HCT116 (cell line): ENCODE data around the gene RXRA.

ENCODE experiments used
- CBX3 ChIP-seq: IDR thresholded peaks from 2 replicates; pipeline ENCODE4 v1.6.1; 2012; ENCODE audit warnings: low read depth
- CEBPB ChIP-seq: IDR thresholded peaks from 2 replicates; pipeline ENCODE4 v1.6.1; 2012; ENCODE audit warnings: low read depth
- EZH2 ChIP-seq: fragments of 200-600 bp; sonication (generic); IDR thresholded peaks from 2 replicates; pipeline ENCODE4 v1.6.1; 2017; ENCODE audit warnings: antibody characterized with exemption, mixed run types
- FOSL1 ChIP-seq: IDR thresholded peaks from 2 replicates; pipeline ENCODE4 v1.6.1; 2012; ENCODE audit warnings: low read depth
- POLR2A ChIP-seq: IDR thresholded peaks from 2 replicates; pipeline ENCODE4 v1.7.0; 2011; ENCODE audit warnings: borderline replicate concordance; ENCODE audit not compliant: insufficient read depth, insufficient read length; ENCODE audit errors: extremely low read depth
- POLR2AphosphoS5 ChIP-seq: IDR thresholded peaks from 2 replicates; pipeline ENCODE4 v1.6.1; 2011; ENCODE audit warnings: mild to moderate bottlenecking, low read depth, low read length, moderate library complexity
- TCF7L2 ChIP-seq: IDR thresholded peaks from 2 replicates; pipeline ENCODE4 v1.7.0; 2011; ENCODE audit warnings: borderline replicate concordance, inconsistent platforms; ENCODE audit not compliant: insufficient read depth, insufficient read length; ENCODE audit errors: extremely low read depth
- TF ChIP-seq, protein P1 (sequence below), 3 experiments: fragments of 200-600 bp in 1 of 3; sonication (generic) in 1 of 3; IDR thresholded peaks in 2 of 3; conservative IDR thresholded peaks in 1 of 3; 2 replicates each; pipeline ENCODE4 v1.5.1; 2012 to 2017; ENCODE audit warnings: low read depth in 2 of 3, low read length in 2 of 3, antibody characterized with exemption in 1 of 3, borderline replicate concordance in 1 of 3, control low read depth in 1 of 3, mild to moderate bottlenecking in 1 of 3, mixed read lengths in 1 of 3, mixed run types in 1 of 3, moderate library complexity in 1 of 3; ENCODE audit not compliant: insufficient read depth in 1 of 3

- TF ChIP-seq CEBPB (no peak), POLR2A (no peak), CBX3 (no peak), TCF7L2 (no peak), FOSL1 (no peak), POLR2AphosphoS5 (no peak), EZH2 (no peak)
- TF ChIP-seq, protein P1, sequence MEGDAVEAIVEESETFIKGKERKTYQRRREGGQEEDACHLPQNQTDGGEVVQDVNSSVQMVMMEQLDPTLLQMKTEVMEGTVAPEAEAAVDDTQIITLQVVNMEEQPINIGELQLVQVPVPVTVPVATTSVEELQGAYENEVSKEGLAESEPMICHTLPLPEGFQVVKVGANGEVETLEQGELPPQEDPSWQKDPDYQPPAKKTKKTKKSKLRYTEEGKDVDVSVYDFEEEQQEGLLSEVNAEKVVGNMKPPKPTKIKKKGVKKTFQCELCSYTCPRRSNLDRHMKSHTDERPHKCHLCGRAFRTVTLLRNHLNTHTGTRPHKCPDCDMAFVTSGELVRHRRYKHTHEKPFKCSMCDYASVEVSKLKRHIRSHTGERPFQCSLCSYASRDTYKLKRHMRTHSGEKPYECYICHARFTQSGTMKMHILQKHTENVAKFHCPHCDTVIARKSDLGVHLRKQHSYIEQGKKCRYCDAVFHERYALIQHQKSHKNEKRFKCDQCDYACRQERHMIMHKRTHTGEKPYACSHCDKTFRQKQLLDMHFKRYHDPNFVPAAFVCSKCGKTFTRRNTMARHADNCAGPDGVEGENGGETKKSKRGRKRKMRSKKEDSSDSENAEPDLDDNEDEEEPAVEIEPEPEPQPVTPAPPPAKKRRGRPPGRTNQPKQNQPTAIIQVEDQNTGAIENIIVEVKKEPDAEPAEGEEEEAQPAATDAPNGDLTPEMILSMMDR (IDR thresholded peaks at IDR 0.05 in 2 of 3, conservative IDR thresholded peaks at IDR 0.05 in 1 of 3; ENCODE audit: borderline replicate concordance in 1 of 3, insufficient read depth in 1 of 3, low read depth in 2 of 3, low read length in 2 of 3), result no peak
These were observed 2.1 kb downstream of the RXRA start for GRCh38 chr9:134328341-134328840.
